Measurements from ENCODE around the gene STAB2. TPM values are rescaled to one million over a fixed set of nuclear protein-coding genes. Genes with fewer than 3 reads are reported as not detected.

The STAB2 gene
- total and polyA plus RNA-seq, 2 of the 4 experiments (the other 2 are of a cell fraction), result not detected

GRCh38 chr12:103588680-103589079, 1.6 kb downstream of the STAB2 start:
- H3K4ac ChIP-seq (ENCODE audit: low read depth, low read length), result no peak overlapping the region
- TF ChIP-seq CEBPB (IDR thresholded peaks at IDR 0.05; ENCODE audit: low read depth, low read length) (no peak), NFE2L2 (IDR thresholded peaks at IDR 0.05; ENCODE audit: low read depth, low read length) (no peak), POLR2A (IDR thresholded peaks at IDR 0.05; ENCODE audit: low read depth, low read length) (no peak), MAFK (IDR thresholded peaks at IDR 0.05; ENCODE audit: low read depth, low read length) (no peak), USF2 (IDR thresholded peaks at IDR 0.05; ENCODE audit: low read depth, low read length) (no peak), ELK1 (IDR thresholded peaks at IDR 0.05; ENCODE audit: borderline replicate concordance, low read depth, low read length) (no peak), CHD1 (IDR thresholded peaks at IDR 0.05; ENCODE audit: low read depth, low read length) (no peak), RFX5 (IDR thresholded peaks at IDR 0.05; ENCODE audit: low read depth, low read length) (no peak), MXI1 (IDR thresholded peaks at IDR 0.05; ENCODE audit: borderline replicate concordance, low read depth, low read length) (no peak), RAD21 (IDR thresholded peaks at IDR 0.05; ENCODE audit: low read length) (no peak), MAZ (IDR thresholded peaks at IDR 0.05; ENCODE audit: borderline replicate concordance, low read depth, low read length) (no peak), RCOR1 (IDR thresholded peaks at IDR 0.05; ENCODE audit: insufficient replicate concordance, low read length) (no peak), BHLHE40 (IDR thresholded peaks at IDR 0.05; ENCODE audit: low read depth, low read length) (no peak), FOS (IDR thresholded peaks at IDR 0.05; ENCODE audit: low read depth, low read length) (no peak), SMC3 (IDR thresholded peaks at IDR 0.05; ENCODE audit: low read depth, low read length) (no peak)
- TF ChIP-seq, protein P1, sequence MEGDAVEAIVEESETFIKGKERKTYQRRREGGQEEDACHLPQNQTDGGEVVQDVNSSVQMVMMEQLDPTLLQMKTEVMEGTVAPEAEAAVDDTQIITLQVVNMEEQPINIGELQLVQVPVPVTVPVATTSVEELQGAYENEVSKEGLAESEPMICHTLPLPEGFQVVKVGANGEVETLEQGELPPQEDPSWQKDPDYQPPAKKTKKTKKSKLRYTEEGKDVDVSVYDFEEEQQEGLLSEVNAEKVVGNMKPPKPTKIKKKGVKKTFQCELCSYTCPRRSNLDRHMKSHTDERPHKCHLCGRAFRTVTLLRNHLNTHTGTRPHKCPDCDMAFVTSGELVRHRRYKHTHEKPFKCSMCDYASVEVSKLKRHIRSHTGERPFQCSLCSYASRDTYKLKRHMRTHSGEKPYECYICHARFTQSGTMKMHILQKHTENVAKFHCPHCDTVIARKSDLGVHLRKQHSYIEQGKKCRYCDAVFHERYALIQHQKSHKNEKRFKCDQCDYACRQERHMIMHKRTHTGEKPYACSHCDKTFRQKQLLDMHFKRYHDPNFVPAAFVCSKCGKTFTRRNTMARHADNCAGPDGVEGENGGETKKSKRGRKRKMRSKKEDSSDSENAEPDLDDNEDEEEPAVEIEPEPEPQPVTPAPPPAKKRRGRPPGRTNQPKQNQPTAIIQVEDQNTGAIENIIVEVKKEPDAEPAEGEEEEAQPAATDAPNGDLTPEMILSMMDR (conservative IDR thresholded peaks at IDR 0.05; ENCODE audit: low read depth, low read length), result no peak
- DNase-seq, result no peak
- H4K20me1 ChIP-seq (ENCODE audit: insufficient read depth, low read length), result no peaks in the 10 kb centered on the region
- dilution Hi-C loops (cut with HindIII; ENCODE audit: low sequenced_read_pairs, unreplicated experiment) (no loop called here), intact Hi-C loops (cut with micrococcal nuclease) (no loop called here), in situ Hi-C loops (cut with MboI; ENCODE audit: low sequenced_read_pairs) (no loop called here)
- H2AK5ac ChIP-seq (ENCODE audit: low read depth, low read length), result no peak overlapping the region
- H3K9ac ChIP-seq (ENCODE audit: low read depth, low read length), result no peak overlapping the region
- no peak overlapping the region for H2BK5ac ChIP-seq (ENCODE audit: low read depth, low read length, poor library complexity, severe bottlenecking)
- ChIA-PET POLR2A (ENCODE audit: unreplicated experiment) (no interaction called here), CTCF (no interaction called here)
- H3K18ac ChIP-seq (ENCODE audit: low read depth, low read length), result no peak overlapping the region
- no peak overlapping the region for H2BK120ac ChIP-seq (ENCODE audit: low read depth, low read length)
- no peak overlapping the region for H3K14ac ChIP-seq (replicated peaks; ENCODE audit: low read depth, low read length)
- no peak for ATAC-seq (ENCODE audit: low read depth)
- H3K79me1 ChIP-seq (ENCODE audit: low read depth in 1 of 2, low read length in 2 of 2), result no peaks in the 10 kb centered on the region
- no peak overlapping the region for H3K56ac ChIP-seq (ENCODE audit: extremely low read depth, insufficient read depth, low read length)
- H3K9me1 ChIP-seq (ENCODE audit: insufficient read depth, low read length), result no peaks in the 10 kb centered on the region
- BruUV-seq (replicated peaks), result no TSS peak
- H2BK15ac ChIP-seq (ENCODE audit: low read depth, low read length), result no peak overlapping the region
- no peak overlapping the region for H2BK20ac ChIP-seq (ENCODE audit: low read depth, low read length)
- no peak overlapping the region for H3K4me2 ChIP-seq (ENCODE audit: low read depth, low read length)
- H4K5ac ChIP-seq (ENCODE audit: low read depth, low read length), result no peak overlapping the region
- no peak overlapping the region for H2AFZ ChIP-seq (replicated peaks; ENCODE audit: low read length, poor library complexity)
- H3K27me3 ChIP-seq (ENCODE audit: control insufficient read depth, insufficient read depth, low read length), result no peaks in the 10 kb centered on the region; the same call in 1 of the 2 replicates
- H3K27ac ChIP-seq (ENCODE audit: insufficient read depth, low read length), result no peak overlapping the region
- H3K23ac ChIP-seq (ENCODE audit: low read depth, low read length), result no peak overlapping the region
- H3K9me3 ChIP-seq (ENCODE audit: control insufficient read depth, insufficient read depth, low read length), result no peaks in the 10 kb centered on the region
- no peaks in the 10 kb centered on the region for H3K4me1 ChIP-seq (ENCODE audit: control insufficient read depth, insufficient read depth, low read length)
- H4K8ac ChIP-seq (ENCODE audit: low read depth in 2 of 2, low read length in 2 of 2), result no peak overlapping the region
- H3K36me3 ChIP-seq (ENCODE audit: control insufficient read depth, insufficient read depth, low read length), result no peaks in the 10 kb centered on the region
- H3K4me3 ChIP-seq (ENCODE audit: insufficient read depth, low read depth, low read length), result no peak overlapping the region
- no peak overlapping the region for H2AK9ac ChIP-seq (replicated peaks; ENCODE audit: low read depth, low read length, poor library complexity)
- H4K91ac ChIP-seq (ENCODE audit: insufficient read depth, low read depth, low read length), result no peak overlapping the region
